B cell (primary cell): ENCODE results near the gene THBS2. TPM values are rescaled to one million over a fixed set of nuclear protein-coding genes. Genes with fewer than 3 reads are reported as not detected.

Experiments
- ATAC-seq: fragments of 200-7000 bp; cut with Tn5 transposase; one replicate; pipeline ENCODE4 v1.10.0; 2021; ENCODE audit warnings: low read depth, mild to moderate bottlenecking, moderate number of reproducible peaks, moderate library complexity
- CTCF ChIA-PET: fragments of 350-600 bp; sonication (Branson Sonifier 250); formaldehyde crosslinking; loops from one replicate; lab custom pipeline; 2021; ENCODE audit warnings: antibody characterized with exemption, inconsistent platforms; lab: Charles Lee
- POLR2A ChIA-PET: fragments of 350-600 bp; sonication (Branson Sonifier 250); formaldehyde crosslinking; loops from one replicate; lab custom pipeline; 2021; ENCODE audit warnings: antibody characterized with exemption; lab: Charles Lee
- DNase-seq: peaks from one replicate; pipeline ENCODE4 v3.0.0; 2013
- H2AFZ ChIP-seq: 2 replicates; pipeline ENCODE4 v1.6.1; 2012; ENCODE audit warnings: mild to moderate bottlenecking, low read depth, low read length; ENCODE audit not compliant: insufficient read depth, poor library complexity, severe bottlenecking
- H3K27ac ChIP-seq, 2 donors: 1 replicate in 1 of 2; 2 replicates in 1 of 2; pipeline ENCODE4 v1.5.1; 2012 to 2013; ENCODE audit warnings: low read length in 2 of 2, mild to moderate bottlenecking in 2 of 2, moderate library complexity in 1 of 2
- H3K27me3 ChIP-seq, 4 experiments: fragments of 200-600 bp in 1 of 4; sonication (generic) in 1 of 4; replicated peaks in 1 of 4; 1 replicate in 2 of 4; 2 replicates in 2 of 4; pipeline versions ENCODE4 v1.6.1 to v1.7.0; 2013 to 2016; ENCODE audit warnings: low read length in 3 of 4, mild to moderate bottlenecking in 2 of 4, mixed read lengths in 1 of 4, moderate library complexity in 1 of 4; ENCODE audit not compliant: insufficient read depth in 4 of 4, control insufficient read depth in 3 of 4; ENCODE audit errors: control extremely low read depth in 1 of 4
- H3K36me3 ChIP-seq, 2 experiments: replicated peaks in 1 of 2; 1 replicate in 1 of 2; 2 replicates in 1 of 2; pipeline versions ENCODE4 v1.6.1 to v1.7.1; 2013; ENCODE audit warnings: low read length in 1 of 2; ENCODE audit not compliant: insufficient read depth in 2 of 2, control insufficient read depth in 1 of 2; ENCODE audit errors: control extremely low read depth in 1 of 2, extremely low read depth in 1 of 2
- H3K4me1 ChIP-seq, 2 donors: fragments of 200-600 bp in 1 of 2; sonication (generic) in 1 of 2; 1 replicate in 1 of 2; 2 replicates in 1 of 2; pipeline versions ENCODE4 v1.5.1 to v1.6.1; 2013 to 2017; ENCODE audit warnings: low read length in 2 of 2; ENCODE audit not compliant: control insufficient read depth in 2 of 2, insufficient read depth in 2 of 2
- H3K4me2 ChIP-seq: replicated peaks from 2 replicates; pipeline ENCODE3; 2012; ENCODE audit warnings: mild to moderate bottlenecking, low read depth, low read length; ENCODE audit not compliant: poor library complexity, severe bottlenecking
- H3K4me3 ChIP-seq, 5 experiments: fragments of 200-600 bp in 1 of 5; sonication (generic) in 1 of 5; 1 replicate in 3 of 5; 2 replicates in 2 of 5; pipeline versions ENCODE4 v1.5.1 to v1.7.0; 2011 to 2016; ENCODE audit warnings: low read length in 4 of 5, mild to moderate bottlenecking in 4 of 5, low read depth in 2 of 5, control low read depth in 1 of 5, moderate library complexity in 1 of 5; ENCODE audit not compliant: insufficient read depth in 1 of 5; ENCODE audit errors: control extremely low read depth in 1 of 5, extremely low read depth in 1 of 5
- H3K79me2 ChIP-seq: fragments of 200-600 bp; sonication (generic); one replicate; pipeline ENCODE4 v1.6.0; 2016; ENCODE audit warnings: low read length; ENCODE audit not compliant: control insufficient read depth, insufficient read depth
- H3K9ac ChIP-seq: fragments of 200-600 bp; sonication (generic); 2 replicates; pipeline ENCODE4 v1.6.1; 2017; ENCODE audit warnings: mild to moderate bottlenecking, low read length, moderate library complexity
- H3K9me3 ChIP-seq, 3 donors: one replicate each; pipeline versions ENCODE4 v1.6.1 to v1.7.1; 2013; ENCODE audit warnings: low read length in 2 of 3; ENCODE audit not compliant: control insufficient read depth in 2 of 3, insufficient read depth in 1 of 3; ENCODE audit errors: control extremely low read depth in 1 of 3
- H4K20me1 ChIP-seq: 2 replicates; pipeline ENCODE4 v1.6.0; 2012; ENCODE audit warnings: mild to moderate bottlenecking, low read length; ENCODE audit not compliant: insufficient read depth, control insufficient read depth, poor library complexity, severe bottlenecking
- H3K27ac Mint-ChIP-seq: one replicate; pipeline ENCODE4 v1.8.0; 2021; ENCODE audit warnings: mixed read lengths
- H3K27me3 Mint-ChIP-seq: one replicate; pipeline ENCODE4 v1.8.0; 2021; ENCODE audit warnings: mixed read lengths
- H3K4me1 Mint-ChIP-seq: one replicate; pipeline ENCODE4 v1.8.0; 2021; ENCODE audit warnings: mixed read lengths
- H3K4me3 Mint-ChIP-seq: one replicate; pipeline ENCODE4 v1.8.0; 2021; ENCODE audit warnings: mixed read lengths
- H3K9me3 Mint-ChIP-seq: one replicate; pipeline ENCODE4 v1.8.0; 2022; ENCODE audit warnings: mixed read lengths; ENCODE audit not compliant: insufficient read depth
- EZH2 ChIP-seq: IDR thresholded peaks from 2 replicates; pipeline ENCODE4 v1.6.1; 2012; ENCODE audit warnings: borderline replicate concordance, low read depth, mild to moderate bottlenecking, moderate library complexity, low read length; ENCODE audit not compliant: insufficient read depth, poor library complexity, severe bottlenecking
- WGBS: methylation state at CpG from one replicate; pipeline ENCODE4 v1.1.5; 2013; ENCODE audit warnings: missing lambda C conversion rate; ENCODE audit not compliant: insufficient coverage; 5-methylcytosine and 5-hydroxymethylcytosine counted together
- intact Hi-C: fragments of 100-400 bp; cut with micrococcal nuclease; formaldehyde crosslinking; loops from one replicate; pipeline ENCODE4 v1.10.0; 2022
- polyA plus RNA-seq: library from polyadenylated mRNA; depleted of rRNA; stranded (reverse); fragments of >200 nt; gene quantifications from 2 replicates; pipeline ENCODE4 v1.2.3, GENCODE V29; 2012
- total RNA-seq, 2 donors: library from RNA; stranded (reverse); fragments of 120-200 nt in 1 of 2; gene quantifications; 1 replicate in 1 of 2; 2 replicates in 1 of 2; pipeline versions ENCODE4 v1.2.3 to v1.2.4, GENCODE V29; 2013 to 2022
- TF ChIP-seq, protein P1 (sequence below): fragments of 200-600 bp; IDR thresholded peaks from one replicate; pipeline ENCODE4 v1.8.0; 2022; ENCODE audit warnings: antibody characterized with exemption, mild to moderate bottlenecking

THBS2 gene
- total and polyA plus RNA-seq, 2 donors (not counting 1 experiment from before 2014, with no cell fraction given), result not detected

DNA sequence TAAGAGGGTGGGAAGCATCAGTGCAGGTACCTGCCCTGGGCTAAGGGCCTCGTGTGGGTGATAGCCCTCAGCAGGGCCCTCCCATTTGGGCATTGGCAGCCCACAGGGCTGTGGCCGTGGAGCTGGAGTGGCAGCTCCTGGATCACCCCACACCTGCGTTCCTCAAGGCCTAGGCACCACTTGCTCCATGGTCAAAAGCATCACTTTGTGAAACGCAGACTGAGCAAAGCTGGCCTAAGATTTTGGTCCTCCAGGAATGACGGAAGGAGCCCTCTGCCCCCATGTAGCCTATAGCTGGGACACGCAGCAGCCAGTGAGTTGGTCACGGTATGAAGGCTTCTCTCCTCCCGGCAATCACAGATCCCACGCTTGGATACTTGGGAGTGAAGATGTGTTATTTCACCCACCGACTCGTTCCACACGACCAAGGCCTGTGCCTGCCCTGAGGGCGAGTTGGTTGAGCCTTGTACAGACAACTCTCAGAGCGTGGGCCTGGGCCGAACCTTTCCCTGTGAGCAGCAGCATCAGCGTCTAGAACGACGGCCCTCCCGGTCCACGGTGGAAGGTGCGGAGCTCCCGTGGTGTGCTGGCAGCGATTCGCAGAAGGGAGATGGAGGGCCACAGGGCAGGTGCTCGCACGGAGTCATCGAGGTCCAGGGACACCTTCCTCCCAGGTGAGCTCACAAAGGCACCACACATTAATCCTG is 39.7 kb downstream of the THBS2 start:
- H3K9ac ChIP-seq, result peak overlapping the region; percentile 50
- ATAC-seq, result no peak

More for the DNA sequence above, 39.7 kb downstream of the THBS2 start:
- Mint-ChIP-seq H3K9me3 (peaks cover 7% of the 10 kb centered on the region), H3K4me1 (peaks cover 13% of the 10 kb centered on the region), H3K4me3 (peak overlapping the region; percentile 9), H3K27ac (peak overlapping the region; percentile 5), H3K27me3 (no peaks in the 10 kb centered on the region)
- Histone ChIP-seq H4K20me1 (no peaks in the 10 kb centered on the region), H3K27me3 (no peaks in the 10 kb centered on the region), H2AFZ (peak overlapping the region; percentile 79), H3K79me2 (no peaks in the 10 kb centered on the region), H3K4me1 (peaks cover 4 to 9% of the 10 kb centered on the region in 2 donors), H3K4me3 (no peak overlapping the region), H3K4me2 (peak overlapping the region; percentile 72), H3K36me3 (no peaks in the 10 kb centered on the region), H3K27ac (no peak overlapping the region), H3K9me3 (peaks cover 0 to 13% (median 3%) of the 10 kb centered on the region in 3 donors)
- intact Hi-C loops, result loop anchor here (2.0 kb wide), 1 partner anchor 487 kb away; no protein-coding TSS in a partner anchor
- ChIA-PET CTCF (no interaction called here), POLR2A (interaction anchor here (0.7 kb wide), 2 partner anchors 1366 to 1515 kb away, joined by 4 to 7 read pairs; no protein-coding TSS in a partner anchor)
- WGBS, result 97% methylated on average over 24 of the region's 27 CpGs
- DNase-seq, result peak; percentile 21
- TF ChIP-seq EZH2, result no peak
- TF ChIP-seq, protein P1, sequence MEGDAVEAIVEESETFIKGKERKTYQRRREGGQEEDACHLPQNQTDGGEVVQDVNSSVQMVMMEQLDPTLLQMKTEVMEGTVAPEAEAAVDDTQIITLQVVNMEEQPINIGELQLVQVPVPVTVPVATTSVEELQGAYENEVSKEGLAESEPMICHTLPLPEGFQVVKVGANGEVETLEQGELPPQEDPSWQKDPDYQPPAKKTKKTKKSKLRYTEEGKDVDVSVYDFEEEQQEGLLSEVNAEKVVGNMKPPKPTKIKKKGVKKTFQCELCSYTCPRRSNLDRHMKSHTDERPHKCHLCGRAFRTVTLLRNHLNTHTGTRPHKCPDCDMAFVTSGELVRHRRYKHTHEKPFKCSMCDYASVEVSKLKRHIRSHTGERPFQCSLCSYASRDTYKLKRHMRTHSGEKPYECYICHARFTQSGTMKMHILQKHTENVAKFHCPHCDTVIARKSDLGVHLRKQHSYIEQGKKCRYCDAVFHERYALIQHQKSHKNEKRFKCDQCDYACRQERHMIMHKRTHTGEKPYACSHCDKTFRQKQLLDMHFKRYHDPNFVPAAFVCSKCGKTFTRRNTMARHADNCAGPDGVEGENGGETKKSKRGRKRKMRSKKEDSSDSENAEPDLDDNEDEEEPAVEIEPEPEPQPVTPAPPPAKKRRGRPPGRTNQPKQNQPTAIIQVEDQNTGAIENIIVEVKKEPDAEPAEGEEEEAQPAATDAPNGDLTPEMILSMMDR, result no peak
